Right renal pelvis (tissue), 4 donors: ENCODE data around the gene HS3ST2. TPM values are rescaled to one million over a fixed set of nuclear protein-coding genes. Genes with fewer than 3 reads are reported as not detected.
A peak's percentile ranks its signal among the peaks of the same experiment; 100 is the strongest.
"Not testable (repeated sequence)": the region's sequence is repeated elsewhere in the genome, so short reads cannot be mapped to it uniquely, and the experiment has no call there.

Source experiments
- DNase-seq, 4 donors: peaks; one replicate each; pipeline ENCODE4 v3.0.0-alpha.2; 2013; ENCODE audit warnings: low read depth in 4 of 4, low spot score in 3 of 4, missing footprints in 1 of 4
- polyA plus RNA-seq, 4 donors: library from polyadenylated mRNA; unstranded; fragments of 120-200 nt; gene quantifications; one replicate each; pipeline ENCODE4 v1.2.1, GENCODE V29; 2013; ENCODE audit not compliant: insufficient read length in 4 of 4

HS3ST2 gene
- polyA plus RNA-seq, 4 donors, result 0.22 to 0.37 (median 0.33) TPM

- no peak for DNase-seq
These were observed 115.0 kb downstream of the HS3ST2 start for GRCh38 chr16:22928882-22929435.

GRCh38 chr16:22929461-22929860 lies 115.5 kb downstream of the HS3ST2 start:
- DNase-seq, result no peak

GRCh38 chr16:22932032-22932771 lies 118.2 kb downstream of the HS3ST2 start:
- no peak for DNase-seq

GRCh38 chr16:22933173-22933572 lies 119.2 kb downstream of the HS3ST2 start:
- peak in 1 of 4 donors; percentile 25 for DNase-seq

- DNase-seq, result no peak
These were observed 120.8 kb downstream of the HS3ST2 start for GRCh38 chr16:22934786-22935185.

- no peak for DNase-seq
These were observed 123.2 kb downstream of the HS3ST2 start for GRCh38 chr16:22937169-22937568.

GRCh38 chr16:22938647-22939046 lies 124.7 kb downstream of the HS3ST2 start:
- no peak for DNase-seq

- DNase-seq, result not testable (repeated sequence)
These were observed 125.9 kb downstream of the HS3ST2 start for GRCh38 chr16:22939744-22940363.

- no peak for DNase-seq
These were observed 128.1 kb downstream of the HS3ST2 start for GRCh38 chr16:22941970-22942501.

GRCh38 chr16:22942811-22943210 lies 128.8 kb downstream of the HS3ST2 start:
- DNase-seq, result no peak

- no peak for DNase-seq
These were observed 131.4 kb downstream of the HS3ST2 start for GRCh38 chr16:22945361-22945760.

- DNase-seq, result no peak
These were observed 132.5 kb downstream of the HS3ST2 start for GRCh38 chr16:22946433-22946832.

- no peak for DNase-seq
These were observed 134.2 kb downstream of the HS3ST2 start for GRCh38 chr16:22948058-22948602.

- DNase-seq, result peak in 1 of 4 donors; percentile 45
These were observed 134.8 kb downstream of the HS3ST2 start for GRCh38 chr16:22948603-22949368.

- no peak for DNase-seq
These were observed 141.6 kb downstream of the HS3ST2 start for GRCh38 chr16:22955461-22956070.

- DNase-seq, result no peak
These were observed 147.2 kb downstream of the HS3ST2 start for GRCh38 chr16:22961206-22961605.

- no peak for DNase-seq
These were observed 148.9 kb downstream of the HS3ST2 start for GRCh38 chr16:22962905-22963304.
